Urinary bladder (tissue), 4 donors: ENCODE measurements around the gene LRRC74A. TPM values are rescaled to one million over a fixed set of nuclear protein-coding genes. Genes with fewer than 3 reads are reported as not detected.

ENCODE experiments used
- DNase-seq: peaks from one replicate; pipeline ENCODE4 v3.0.0-alpha.2; 2015; ENCODE audit errors: extremely low spot score
- H3K27ac ChIP-seq: one replicate; pipeline ENCODE4 v1.5.1; 2013; ENCODE audit warnings: low read depth, mild to moderate bottlenecking, moderate library complexity
- H3K36me3 ChIP-seq: one replicate; pipeline ENCODE4 v1.6.1; 2013; ENCODE audit warnings: mild to moderate bottlenecking, moderate library complexity; ENCODE audit not compliant: insufficient read depth
- H3K4me1 ChIP-seq: one replicate; pipeline ENCODE4 v1.6.1; 2013; ENCODE audit warnings: mild to moderate bottlenecking, moderate library complexity; ENCODE audit not compliant: insufficient read depth
- H3K4me3 ChIP-seq: one replicate; pipeline ENCODE4 v1.5.1; 2013; ENCODE audit warnings: low read depth, low read length
- WGBS: extraction: QIAGEN DNeasy Blood & Tissue Kit; methylation state at CpG from one replicate; pipeline ENCODE4 v1.1.7; 2013; 5-methylcytosine and 5-hydroxymethylcytosine counted together
- polyA plus RNA-seq: library from polyadenylated mRNA; stranded (reverse); fragments of 200-250 nt; gene quantifications from one replicate; pipeline ENCODE4 v1.2.3, GENCODE V29; 2013
- total RNA-seq: library from RNA; depleted of rRNA; stranded (reverse); fragments of >200 nt; gene quantifications from one replicate; pipeline ENCODE4 v1.2.3, GENCODE V29; 2014
- donor health status: healthy with polysubstance abuse.
- donor health status: healthy.

LRRC74A gene
- total RNA-seq (not detected), polyA plus RNA-seq (not detected)

DNA sequence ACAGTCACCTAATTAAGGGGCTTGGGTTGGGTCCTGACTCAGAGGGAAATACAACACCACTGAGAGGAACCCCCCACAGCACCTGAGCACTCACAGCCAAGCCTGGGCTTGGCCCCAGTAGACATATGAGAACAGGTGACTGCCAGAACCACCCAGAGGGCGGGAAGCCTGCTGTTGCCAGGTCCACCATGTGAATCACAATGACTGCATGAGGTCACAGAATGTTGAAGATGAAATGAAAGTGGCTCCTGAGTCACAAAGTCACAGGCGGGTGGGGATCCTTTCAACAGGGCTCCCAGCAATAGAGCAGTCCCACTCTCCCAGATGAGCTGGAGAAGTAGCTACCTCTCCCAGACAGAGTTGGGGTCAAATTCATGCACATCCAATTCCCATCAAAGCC lies at the start of gene LRRC74A:
TSS of gene LRRC74A (plus strand) at position 287 of the 400 bp plus-strand sequence. CDS start 290 bp downstream, outside the sequence.
- DNase-seq = no peak
- no peaks in the 10 kb centered on the region for H3K36me3 ChIP-seq
- no peaks in the 10 kb centered on the region for H3K4me1 ChIP-seq
- H3K4me3 ChIP-seq = no peak within 1 kb of the TSS
- no peak within 1 kb of the TSS for H3K27ac ChIP-seq
- 94% methylated on average over 2 of the region's 2 CpGs for WGBS

DNA sequence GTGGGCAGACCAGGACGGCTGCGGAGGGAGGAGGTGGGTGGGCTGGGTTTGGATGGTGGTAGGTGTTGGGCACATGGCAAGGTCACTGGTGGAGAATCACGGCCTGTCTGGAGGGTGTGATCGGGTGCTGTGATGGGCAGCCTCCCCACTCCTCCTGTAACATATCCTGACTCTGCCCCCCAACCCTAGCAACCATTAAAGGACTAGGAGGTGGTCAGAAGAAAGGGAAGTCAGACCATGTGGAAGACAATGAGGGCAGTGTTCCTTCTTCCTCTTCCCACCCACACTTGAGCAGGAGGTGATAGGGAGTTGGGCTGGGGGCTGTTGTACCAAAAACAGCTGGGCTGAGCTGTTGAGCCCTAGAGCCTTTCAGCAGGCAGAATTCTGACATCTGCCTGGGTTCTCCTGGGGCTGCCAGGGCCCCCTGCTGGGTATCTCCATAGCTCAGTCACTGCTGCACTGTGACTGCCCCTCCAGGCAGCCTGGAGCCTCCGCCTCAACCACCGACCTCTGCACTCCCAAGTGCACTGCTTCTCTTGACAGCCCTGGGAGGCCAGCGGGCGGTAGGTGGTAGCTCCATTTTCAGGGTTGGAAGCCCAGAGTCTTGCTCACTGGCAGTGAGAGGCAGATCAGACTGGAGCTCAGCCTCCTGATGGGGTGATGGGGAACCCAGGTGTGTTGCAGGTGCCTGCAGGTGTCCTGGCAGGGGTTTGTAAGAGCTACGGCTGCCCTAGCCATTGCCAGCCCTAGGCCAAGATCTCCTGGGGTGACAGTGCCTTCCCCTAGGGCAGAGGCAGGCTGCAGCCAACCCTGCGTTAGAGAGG lies 49.6 kb upstream of the LRRC74A start:
- no peaks in the 10 kb centered on the region for H3K4me1 ChIP-seq
- 89% methylated on average over 10 of the region's 10 CpGs for WGBS
- H3K27ac ChIP-seq = no peak overlapping the region
- no peaks in the 10 kb centered on the region for H3K36me3 ChIP-seq
- H3K4me3 ChIP-seq = no peak overlapping the region
- DNase-seq = no peak

GRCh38 chr14:76777721-76778120 lies 48.5 kb upstream of the LRRC74A start:
- Histone ChIP-seq H3K36me3 (no peaks in the 10 kb centered on the region), H3K27ac (no peak overlapping the region), H3K4me3 (no peak overlapping the region), H3K4me1 (no peaks in the 10 kb centered on the region)
- DNase-seq = no peak
- 81% methylated on average over 9 of the region's 9 CpGs for WGBS

DNA sequence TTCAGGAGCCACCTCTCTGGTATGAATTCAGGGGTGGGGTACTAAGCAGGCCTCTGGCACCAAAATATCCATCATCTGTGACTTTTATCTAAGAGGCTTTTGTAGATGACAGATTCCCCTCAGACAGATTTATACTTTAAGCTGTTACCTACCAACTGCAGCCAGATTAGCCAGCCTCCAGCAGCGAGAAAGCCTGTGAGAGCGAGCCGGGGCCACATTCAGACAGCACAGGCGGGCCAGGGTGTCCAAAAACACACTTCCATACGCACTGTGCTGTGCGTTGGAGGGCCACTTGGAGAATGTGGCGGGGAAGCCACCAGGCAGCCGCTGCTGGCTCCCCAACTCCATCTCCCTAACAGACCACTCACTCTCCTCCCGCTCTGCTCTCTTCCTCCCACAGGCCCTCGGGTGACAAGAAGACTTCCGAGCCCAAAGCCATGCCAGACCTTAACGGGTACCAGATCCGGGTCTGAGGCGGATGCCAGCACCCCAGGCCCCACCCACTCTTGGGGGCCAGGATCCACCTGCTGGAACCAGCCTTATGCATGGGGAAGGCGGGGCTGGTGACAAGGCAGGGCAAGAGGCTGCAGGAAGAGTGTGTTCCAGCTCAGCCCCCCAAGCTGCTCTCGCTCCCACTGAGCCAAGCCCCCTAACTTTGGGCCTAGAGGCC lies 47.5 kb upstream of the LRRC74A start:
- no peaks in the 10 kb centered on the region for H3K36me3 ChIP-seq
- H3K4me3 ChIP-seq = no peak overlapping the region
- no peak for DNase-seq
- H3K27ac ChIP-seq = no peak overlapping the region
- 88% methylated on average over 16 of the region's 16 CpGs for WGBS
- no peaks in the 10 kb centered on the region for H3K4me1 ChIP-seq

DNA sequence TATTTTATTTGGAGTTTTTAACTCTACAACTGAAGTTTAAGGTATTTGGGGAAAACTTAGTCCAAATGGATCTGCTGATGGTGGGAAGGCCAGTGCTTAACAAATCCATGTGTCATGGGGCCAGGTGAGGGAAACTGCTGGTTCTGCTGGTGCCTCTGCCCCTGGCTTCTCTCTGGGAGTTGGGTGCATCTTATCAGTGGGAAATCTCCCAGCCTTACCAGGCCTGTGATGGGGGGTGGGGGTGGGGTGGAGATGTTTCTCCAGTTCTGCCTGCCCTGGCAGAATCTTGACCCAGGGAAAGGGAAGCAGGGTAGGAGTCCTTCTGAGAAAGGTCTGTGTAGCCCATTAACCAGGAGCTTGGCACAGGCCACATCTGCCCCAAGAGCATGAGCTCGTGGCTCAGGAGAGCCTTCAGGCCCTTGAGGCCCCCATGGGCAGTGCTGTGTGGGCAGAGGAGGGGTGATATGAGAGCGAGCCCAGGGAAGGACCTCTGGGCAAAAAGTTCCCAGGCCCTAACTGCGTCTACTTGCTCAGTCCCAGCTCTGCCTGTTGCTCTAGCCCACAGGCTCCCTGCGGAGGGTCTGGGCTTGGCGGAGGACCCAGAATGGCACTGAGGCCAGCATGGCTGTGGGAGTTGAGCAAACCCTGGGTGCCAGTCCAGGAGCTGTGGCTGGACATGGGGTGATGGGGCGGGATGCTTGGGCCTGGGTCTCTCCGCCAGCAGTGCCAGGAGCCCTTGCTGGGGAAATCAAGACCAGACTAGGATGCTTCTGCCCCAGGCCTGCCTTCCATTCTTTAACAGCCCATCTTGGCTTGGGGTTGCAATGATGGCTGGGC lies 46.8 kb upstream of the LRRC74A start:
- Histone ChIP-seq H3K36me3 (no peaks in the 10 kb centered on the region), H3K27ac (no peak overlapping the region), H3K4me3 (no peak overlapping the region), H3K4me1 (no peaks in the 10 kb centered on the region)
- no peak for DNase-seq
- 92% methylated on average over 7 of the region's 7 CpGs for WGBS

DNA sequence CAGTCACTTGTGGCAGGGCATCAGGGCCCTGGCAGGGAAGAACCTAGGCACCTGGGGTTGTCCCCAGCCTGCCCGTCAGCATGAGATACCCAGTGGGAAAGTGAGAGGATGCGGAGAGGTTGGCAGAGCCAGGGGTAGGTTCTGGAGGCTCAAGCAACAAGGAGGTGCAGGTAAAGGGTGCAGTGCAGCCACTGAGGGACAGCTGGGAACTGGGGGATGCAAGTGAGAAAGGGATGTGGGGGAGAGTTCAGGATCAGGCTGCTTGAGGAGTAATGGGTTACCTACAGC lies 46.2 kb upstream of the LRRC74A start:
- 97% methylated on average over 2 of the region's 2 CpGs for WGBS
- H3K4me1 ChIP-seq = no peaks in the 10 kb centered on the region
- DNase-seq = no peak
- no peaks in the 10 kb centered on the region for H3K36me3 ChIP-seq
- H3K27ac ChIP-seq = no peak overlapping the region
- H3K4me3 ChIP-seq = no peak overlapping the region

DNA sequence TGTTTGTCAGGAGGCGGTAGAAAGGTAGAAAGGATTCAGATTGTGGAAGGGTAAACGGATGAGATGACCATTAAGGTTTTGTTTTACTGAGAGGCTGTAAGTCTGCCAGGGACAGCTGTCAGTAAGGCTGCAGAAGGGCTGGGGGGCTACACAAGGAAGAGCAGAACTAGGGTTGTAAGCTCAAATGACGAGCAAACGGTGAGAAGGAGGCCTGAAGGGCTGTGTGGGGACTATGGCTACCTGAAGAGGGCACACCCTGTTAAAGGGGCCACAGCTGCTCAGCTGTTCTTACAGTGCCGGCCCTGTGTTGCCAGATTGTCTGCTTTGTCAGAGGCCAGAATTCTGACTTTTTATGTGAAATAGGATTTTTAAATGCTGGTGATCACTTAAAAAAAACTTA lies 45.8 kb upstream of the LRRC74A start:
- H3K36me3 ChIP-seq = no peaks in the 10 kb centered on the region
- H3K4me1 ChIP-seq = no peaks in the 10 kb centered on the region
- H3K27ac ChIP-seq = no peak overlapping the region
- no peak overlapping the region for H3K4me3 ChIP-seq
- whole genome bisulfite sequencing = 64% methylated on average over 5 of the region's 5 CpGs
- no peak for DNase-seq

GRCh38 chr14:76780875-76781647 lies 45.1 kb upstream of the LRRC74A start:
- Histone ChIP-seq H3K27ac (no peak overlapping the region), H3K4me3 (no peak overlapping the region), H3K36me3 (no peaks in the 10 kb centered on the region), H3K4me1 (no peaks in the 10 kb centered on the region)
- WGBS = 78% methylated on average over 11 of the region's 11 CpGs
- DNase-seq = no peak

- H3K4me1 ChIP-seq = no peaks in the 10 kb centered on the region
These were observed 44.6 kb upstream of the LRRC74A start for GRCh38 chr14:76781648-76782051.

DNA sequence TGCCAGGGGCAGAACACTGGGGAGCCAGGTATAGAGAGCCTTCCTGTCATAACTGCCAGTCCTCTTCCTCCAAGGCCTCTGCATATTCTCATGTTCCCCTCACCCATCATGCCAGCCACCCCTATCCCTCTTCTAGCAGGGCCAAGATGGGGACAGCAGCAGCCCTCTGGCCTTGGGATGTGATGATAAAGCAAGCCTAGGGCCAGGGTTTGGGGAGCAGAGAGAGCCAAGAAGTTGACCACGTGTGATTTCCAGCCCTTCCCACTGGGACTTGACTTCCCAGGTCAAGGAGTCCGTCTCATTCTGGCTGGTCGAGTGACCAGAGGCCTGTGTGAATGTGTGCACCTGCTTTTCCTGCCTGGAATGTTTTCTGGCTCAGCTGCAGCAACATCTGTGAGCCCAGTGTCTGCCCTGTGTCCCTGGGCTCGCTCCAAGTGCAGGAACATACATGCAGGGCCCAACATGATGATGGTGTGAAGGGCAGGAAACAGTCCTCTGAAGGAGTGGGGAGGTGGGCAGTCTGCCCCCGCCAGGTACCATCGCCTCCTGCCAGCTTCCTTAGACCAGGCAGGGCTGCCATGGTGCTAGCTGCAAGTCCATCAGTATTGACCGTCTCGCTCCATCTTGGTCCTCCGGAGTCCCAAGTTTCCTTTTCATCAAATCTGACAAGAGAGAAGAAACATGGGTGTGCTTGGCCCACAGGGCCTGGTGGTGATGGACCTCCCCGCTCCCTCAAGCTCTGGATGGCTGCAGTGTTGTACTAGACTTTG lies 43.9 kb upstream of the LRRC74A start:
- no peak overlapping the region for H3K4me3 ChIP-seq
- H3K4me1 ChIP-seq = no peaks in the 10 kb centered on the region
- 79% methylated on average over 10 of the region's 10 CpGs for WGBS
- H3K27ac ChIP-seq = no peak overlapping the region
- no peak for DNase-seq
- H3K36me3 ChIP-seq = no peaks in the 10 kb centered on the region

More at GRCh38 chr14:76781648-76782051, 44.6 kb upstream of the LRRC74A start:
- no peak overlapping the region for H3K4me3 ChIP-seq
- 77% methylated on average over 2 of the region's 2 CpGs for WGBS
- DNase-seq = no peak
- no peak overlapping the region for H3K27ac ChIP-seq
- H3K36me3 ChIP-seq = no peaks in the 10 kb centered on the region

DNA sequence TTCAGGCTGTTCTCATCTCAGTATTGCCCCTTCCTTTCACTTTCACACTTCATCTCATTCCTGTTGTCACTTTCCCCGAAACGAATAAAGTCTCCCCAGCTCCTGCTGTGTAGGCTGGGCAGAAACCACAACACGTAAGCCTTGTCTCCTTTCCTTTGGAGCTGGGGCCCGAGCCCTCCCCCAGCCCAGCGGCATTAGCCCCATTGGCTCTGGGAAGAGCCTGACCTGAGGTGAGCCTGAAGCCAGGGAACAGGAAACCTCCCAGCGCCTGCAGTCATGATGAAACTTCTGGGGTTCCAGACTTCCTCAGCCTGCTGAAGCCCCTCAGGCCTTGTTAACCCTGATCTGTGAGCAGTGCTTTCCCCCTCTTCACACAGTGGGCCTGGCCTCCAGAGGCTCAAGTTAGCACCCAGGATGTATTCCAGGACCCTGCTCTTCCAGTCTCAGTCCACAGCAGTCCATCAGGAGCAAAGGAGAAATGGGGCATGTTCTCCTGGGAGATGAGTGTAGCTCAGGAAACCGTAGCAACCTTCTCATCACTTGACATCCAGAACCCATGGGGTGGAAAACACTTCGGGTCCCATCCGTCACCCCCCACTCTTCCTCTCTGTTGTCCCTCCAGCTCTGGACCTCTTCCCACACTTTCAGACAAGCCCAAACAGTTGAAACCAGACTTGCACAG lies 43.2 kb upstream of the LRRC74A start:
- Histone ChIP-seq H3K27ac (no peak overlapping the region), H3K36me3 (no peaks in the 10 kb centered on the region), H3K4me3 (no peak overlapping the region), H3K4me1 (no peaks in the 10 kb centered on the region)
- DNase-seq = no peak
- 58% methylated on average over 9 of the region's 9 CpGs for WGBS

DNA sequence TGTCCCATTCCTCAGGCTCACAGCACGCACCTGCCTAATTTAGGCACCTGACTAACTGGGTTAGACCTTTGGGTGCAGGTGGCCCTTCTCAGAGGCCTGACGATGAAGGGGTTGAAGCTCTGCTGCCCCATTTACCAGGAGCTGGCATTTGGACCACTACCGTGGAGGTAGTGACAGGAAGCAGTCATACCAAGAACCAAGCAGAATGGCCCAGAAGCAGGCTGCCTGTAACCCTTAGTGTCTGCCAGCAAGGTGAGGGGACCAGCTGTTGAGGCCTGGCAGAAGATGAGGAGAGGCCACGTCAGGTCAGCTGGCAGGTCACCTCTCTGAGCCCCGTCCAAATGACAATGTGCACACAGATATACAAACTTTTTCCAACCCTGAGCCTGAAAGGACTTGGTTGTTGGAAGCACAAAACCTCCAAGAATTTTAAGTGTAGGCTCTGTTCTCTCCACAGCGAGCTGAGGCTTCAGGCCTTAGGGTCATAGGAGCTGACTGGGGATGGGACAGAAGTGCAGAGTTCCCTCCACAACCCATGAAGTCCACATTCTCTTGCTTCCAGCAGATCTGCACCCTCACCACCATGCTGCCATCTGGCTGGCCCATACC lies 41.8 kb upstream of the LRRC74A start:
- WGBS = 85% methylated on average over 6 of the region's 6 CpGs
- H3K4me1 ChIP-seq = no peaks in the 10 kb centered on the region
- H3K27ac ChIP-seq = no peak overlapping the region
- DNase-seq = no peak
- no peak overlapping the region for H3K4me3 ChIP-seq
- H3K36me3 ChIP-seq = no peaks in the 10 kb centered on the region
